Lung (tissue), 12 donors: ENCODE results near the gene CRYBA1. TPM values are rescaled to one million over a fixed set of nuclear protein-coding genes. Genes with fewer than 3 reads are reported as not detected.
A peak's percentile ranks its signal among the peaks of the same experiment; 100 is the strongest.

ENCODE experiments used
- ATAC-seq: fragments of 200-7000 bp; cut with Tn5 transposase; one replicate; pipeline ENCODE4 v1.9.1; 2020; ENCODE audit warnings: moderate number of reproducible peaks; ENCODE audit not compliant: insufficient read depth, low FRiP score
- DNase-seq, 3 donors: peaks; one replicate each; pipeline ENCODE4 v3.0.0-alpha.2; 2013 to 2017
- H3K27ac ChIP-seq, 2 donors: one replicate each; pipeline ENCODE4 v1.5.1; 2013; ENCODE audit warnings: mild to moderate bottlenecking in 2 of 2, moderate library complexity in 2 of 2, control low read depth in 1 of 2, inconsistent platforms in 1 of 2, low read depth in 1 of 2, low read length in 1 of 2
- H3K27me3 ChIP-seq, 3 donors: one replicate each; pipeline ENCODE4 v1.5.1; 2013; ENCODE audit warnings: low read length in 2 of 3; ENCODE audit not compliant: control insufficient read depth in 3 of 3, insufficient read depth in 3 of 3
- H3K36me3 ChIP-seq, 4 donors: one replicate each; pipeline ENCODE4 v1.5.1; 2013; ENCODE audit warnings: low read length in 4 of 4, mild to moderate bottlenecking in 1 of 4, moderate library complexity in 1 of 4; ENCODE audit not compliant: control insufficient read depth in 4 of 4, insufficient read depth in 4 of 4
- H3K4me1 ChIP-seq, 5 donors: one replicate each; pipeline ENCODE4 v1.5.1; 2013; ENCODE audit warnings: low read length in 5 of 5, mild to moderate bottlenecking in 2 of 5, moderate library complexity in 1 of 5; ENCODE audit not compliant: control insufficient read depth in 5 of 5, insufficient read depth in 5 of 5
- H3K4me3 ChIP-seq: one replicate; pipeline ENCODE4 v1.5.1; 2013; ENCODE audit warnings: mild to moderate bottlenecking, control low read depth, moderate library complexity
- H3K9ac ChIP-seq, 2 donors: one replicate each; pipeline ENCODE4 v1.5.1; 2013; ENCODE audit warnings: low read length in 2 of 2, control low read depth in 1 of 2; ENCODE audit not compliant: insufficient read depth in 1 of 2
- H3K9me3 ChIP-seq, 4 donors: one replicate each; pipeline ENCODE4 v1.5.1; 2013; ENCODE audit warnings: low read length in 3 of 4, mild to moderate bottlenecking in 1 of 4, moderate library complexity in 1 of 4; ENCODE audit not compliant: control insufficient read depth in 4 of 4, insufficient read depth in 3 of 4
- WGBS, 2 donors: extraction: QIAGEN DNeasy Blood & Tissue Kit; methylation state at CpG; one replicate each; pipeline ENCODE4 v1.1.7; 2013; 5-methylcytosine and 5-hydroxymethylcytosine counted together
- polyA plus RNA-seq, 2 donors: library from polyadenylated mRNA; stranded (reverse); fragments of 200-250 nt; gene quantifications; one replicate each; pipeline ENCODE4 v1.2.1, GENCODE V29; 2013
- total RNA-seq, 2 donors: library from RNA; depleted of rRNA in 1 of 2; stranded (reverse); fragments of >200 nt in 1 of 2; gene quantifications; one replicate each; pipeline ENCODE4 v1.2.1, GENCODE V29; 2014 to 2021
- TF ChIP-seq, protein P1 (sequence below): IDR thresholded peaks from 2 replicates; pipeline ENCODE4 v1.5.1; 2012; ENCODE audit warnings: mild to moderate bottlenecking; ENCODE audit errors: control extremely low read depth, extremely low read depth
- donor health status: control.
- donor health status: control.
- donor health status: Bipolar disorder and iron deficiency.
- donor health status: healthy.
- donor health status: DM: yes; HTN: yes; CAD: no.

CRYBA1 gene
- total and polyA plus RNA-seq, 4 donors, result not detected

DNA sequence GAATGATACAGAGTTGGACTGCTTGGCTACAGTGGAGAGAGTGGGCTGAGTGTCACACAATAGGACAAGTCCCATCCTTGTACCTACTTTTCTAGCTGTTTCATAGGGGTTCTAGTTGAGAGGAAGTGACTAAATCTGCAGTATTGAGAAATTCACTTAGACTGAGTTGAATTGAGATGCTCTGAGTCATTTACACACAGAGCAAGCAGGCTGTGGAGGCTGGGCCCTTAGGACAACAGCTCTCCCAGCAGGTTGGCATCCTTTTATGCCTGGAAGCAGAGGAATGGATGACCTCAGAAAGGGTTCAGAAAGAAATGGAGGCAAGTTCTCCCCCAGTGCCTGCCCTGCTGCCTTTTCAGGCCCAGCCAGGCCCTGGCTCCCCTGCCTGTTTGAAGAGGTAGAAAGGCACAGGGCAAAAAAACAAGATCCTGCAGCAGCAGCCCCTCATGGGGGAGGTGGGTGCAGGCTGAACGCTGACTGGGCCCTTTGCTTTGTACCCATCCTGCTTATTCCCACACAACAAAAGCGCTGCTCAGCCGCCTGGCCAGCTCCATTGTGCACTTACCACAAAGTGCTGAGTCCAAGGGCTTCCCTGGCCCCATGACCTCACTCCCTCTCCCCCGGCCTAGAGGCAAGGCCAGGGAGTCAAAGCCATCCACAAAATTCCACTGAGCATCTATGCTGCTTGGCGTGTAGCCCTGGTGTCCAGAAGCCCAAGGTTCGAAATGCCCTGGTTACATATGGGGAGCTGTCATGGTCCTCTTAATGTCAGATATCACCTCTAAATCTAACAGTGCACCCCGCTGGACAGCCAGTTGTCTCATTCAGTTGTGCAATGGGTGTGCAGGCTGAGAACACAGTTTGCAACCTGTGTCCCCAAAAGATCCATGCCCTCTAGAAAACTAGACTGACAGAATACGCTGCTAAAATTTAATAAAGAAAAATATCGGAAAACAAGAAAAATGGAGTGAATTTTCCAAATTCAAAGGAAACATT is 5.4 kb upstream of the CRYBA1 start:
- Histone ChIP-seq H3K9me3 (no peaks in the 10 kb centered on the region), H3K4me1 (peaks cover 0 to 3% (median 0%) of the 10 kb centered on the region in 5 donors), H3K9ac (no peak overlapping the region), H3K27me3 (peaks cover 0 to 22% (median 5%) of the 10 kb centered on the region in 3 donors), H3K36me3 (no peaks in the 10 kb centered on the region), H3K4me3 (no peak overlapping the region), H3K27ac (peak overlapping the region in 1 of 2 donors; percentile 0)
- DNase-seq (no peak), ATAC-seq (peak; percentile 85)
- TF ChIP-seq, protein P1, sequence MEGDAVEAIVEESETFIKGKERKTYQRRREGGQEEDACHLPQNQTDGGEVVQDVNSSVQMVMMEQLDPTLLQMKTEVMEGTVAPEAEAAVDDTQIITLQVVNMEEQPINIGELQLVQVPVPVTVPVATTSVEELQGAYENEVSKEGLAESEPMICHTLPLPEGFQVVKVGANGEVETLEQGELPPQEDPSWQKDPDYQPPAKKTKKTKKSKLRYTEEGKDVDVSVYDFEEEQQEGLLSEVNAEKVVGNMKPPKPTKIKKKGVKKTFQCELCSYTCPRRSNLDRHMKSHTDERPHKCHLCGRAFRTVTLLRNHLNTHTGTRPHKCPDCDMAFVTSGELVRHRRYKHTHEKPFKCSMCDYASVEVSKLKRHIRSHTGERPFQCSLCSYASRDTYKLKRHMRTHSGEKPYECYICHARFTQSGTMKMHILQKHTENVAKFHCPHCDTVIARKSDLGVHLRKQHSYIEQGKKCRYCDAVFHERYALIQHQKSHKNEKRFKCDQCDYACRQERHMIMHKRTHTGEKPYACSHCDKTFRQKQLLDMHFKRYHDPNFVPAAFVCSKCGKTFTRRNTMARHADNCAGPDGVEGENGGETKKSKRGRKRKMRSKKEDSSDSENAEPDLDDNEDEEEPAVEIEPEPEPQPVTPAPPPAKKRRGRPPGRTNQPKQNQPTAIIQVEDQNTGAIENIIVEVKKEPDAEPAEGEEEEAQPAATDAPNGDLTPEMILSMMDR, result no peak
- 90 to 91% methylated on average over 9 of the region's 9 CpGs for WGBS, 2 donors

DNA sequence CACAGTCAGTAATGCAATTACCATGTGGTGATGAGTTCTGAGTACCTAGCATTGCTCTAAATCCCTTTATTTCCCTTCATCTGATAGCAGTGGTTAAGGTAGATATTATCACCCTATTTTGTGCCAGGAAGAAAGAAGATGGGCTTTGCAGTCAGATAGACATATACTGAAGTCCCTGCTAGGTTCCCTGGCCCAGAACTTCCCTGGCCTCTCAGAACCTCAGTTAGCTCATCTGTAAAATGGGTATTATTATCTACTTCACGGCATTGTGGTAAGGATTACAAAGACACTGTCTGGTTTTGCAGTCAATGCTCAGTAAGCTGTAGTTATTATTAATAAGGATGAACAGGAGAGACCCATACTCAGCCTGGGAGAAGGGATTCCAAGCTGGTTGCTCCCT is 4.6 kb upstream of the CRYBA1 start:
- no peak overlapping the region for H3K27ac ChIP-seq
- H3K4me3 ChIP-seq, result no peak overlapping the region
- TF ChIP-seq, protein P1, result no peak
- 91 to 92% methylated on average over 1 of the region's 1 CpG for WGBS, 2 donors
- ATAC-seq (no peak), DNase-seq (no peak)
- H3K9ac ChIP-seq, result no peak overlapping the region
- H3K36me3 ChIP-seq, result no peaks in the 10 kb centered on the region
- H3K27me3 ChIP-seq, result peaks cover 0 to 30% (median 5%) of the 10 kb centered on the region in 3 donors
- peaks cover 0 to 3% (median 0%) of the 10 kb centered on the region in 5 donors for H3K4me1 ChIP-seq
- no peaks in the 10 kb centered on the region for H3K9me3 ChIP-seq

DNA sequence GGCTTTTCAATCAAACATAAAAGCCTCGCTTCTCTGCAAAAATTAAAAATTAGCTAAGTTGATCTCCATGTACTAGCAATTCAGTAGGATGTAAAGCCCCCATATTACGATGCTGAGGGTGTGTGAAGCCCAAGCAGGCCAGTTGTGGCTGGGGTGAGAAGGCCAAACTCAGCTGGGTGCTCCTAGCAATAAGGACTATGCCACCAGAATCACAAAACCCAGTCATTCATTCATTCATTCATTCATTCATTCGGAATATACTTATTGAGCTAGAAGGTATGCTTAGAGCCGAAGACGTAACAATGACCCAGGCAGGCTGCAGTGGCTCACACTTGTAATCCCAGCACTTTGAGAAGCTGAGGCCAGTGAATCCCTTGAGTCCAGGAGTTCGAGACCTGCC is 3.9 kb upstream of the CRYBA1 start:
- Histone ChIP-seq H3K36me3 (no peaks in the 10 kb centered on the region), H3K27me3 (peaks cover 0 to 35% (median 5%) of the 10 kb centered on the region in 3 donors), H3K4me3 (no peak overlapping the region), H3K9ac (no peak overlapping the region), H3K9me3 (no peaks in the 10 kb centered on the region), H3K4me1 (peaks cover 0 to 3% (median 0%) of the 10 kb centered on the region in 5 donors), H3K27ac (no peak overlapping the region)
- TF ChIP-seq, protein P1, result no peak
- WGBS, 2 donors, result 93 to 96% methylated on average over 6 of the region's 6 CpGs
- DNase-seq, result no peak
- ATAC-seq, result no peak
